Measurements from ENCODE around the gene EDC4. TPM values are rescaled to one million over a fixed set of nuclear protein-coding genes. Genes with fewer than 3 reads are reported as not detected.
"Not testable (repeated sequence)": the region's sequence is repeated elsewhere in the genome, so short reads cannot be mapped to it uniquely, and the experiment has no call there.

EDC4 gene
- total and polyA plus RNA-seq, 9 donors = 29.8 to 65.3 (median 48.7) TPM

DNA sequence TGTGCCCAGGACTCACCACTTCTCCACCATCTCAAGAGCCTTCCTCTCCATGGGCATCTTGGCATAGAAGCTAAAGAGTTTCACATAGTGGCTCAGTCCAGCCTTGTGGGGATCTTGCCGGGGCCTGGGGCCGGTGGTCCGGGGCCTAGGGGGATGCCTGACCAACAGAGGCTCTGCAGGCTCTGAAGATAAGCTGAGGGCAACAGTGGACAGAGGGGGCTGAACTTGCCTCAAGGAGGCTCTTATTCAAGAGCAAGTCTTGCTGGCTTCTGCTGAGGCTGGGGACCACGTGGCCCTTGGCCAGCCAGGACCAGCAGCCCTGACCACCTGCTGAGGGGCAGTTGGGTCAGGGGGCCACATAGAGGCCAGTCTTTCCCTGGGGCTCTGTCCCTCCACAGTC is 44.2 kb upstream of the EDC4 start:
- H3K36me3 ChIP-seq = no peaks in the 10 kb centered on the region
- H3K4me1 ChIP-seq (ENCODE audit: insufficient read depth) = peaks cover 4% of the 10 kb centered on the region
- intact Hi-C loops (cut with DNase I) = loop anchor here in 1 of 4 donors (10.0 kb wide), 1 partner anchor 206 kb away; no protein-coding TSS in a partner anchor
- TF ChIP-seq EP300 (IDR thresholded peaks at IDR 0.05) (no peak), POLR2A (IDR thresholded peaks at IDR 0.05) (no peak)
- TF ChIP-seq, protein P1, sequence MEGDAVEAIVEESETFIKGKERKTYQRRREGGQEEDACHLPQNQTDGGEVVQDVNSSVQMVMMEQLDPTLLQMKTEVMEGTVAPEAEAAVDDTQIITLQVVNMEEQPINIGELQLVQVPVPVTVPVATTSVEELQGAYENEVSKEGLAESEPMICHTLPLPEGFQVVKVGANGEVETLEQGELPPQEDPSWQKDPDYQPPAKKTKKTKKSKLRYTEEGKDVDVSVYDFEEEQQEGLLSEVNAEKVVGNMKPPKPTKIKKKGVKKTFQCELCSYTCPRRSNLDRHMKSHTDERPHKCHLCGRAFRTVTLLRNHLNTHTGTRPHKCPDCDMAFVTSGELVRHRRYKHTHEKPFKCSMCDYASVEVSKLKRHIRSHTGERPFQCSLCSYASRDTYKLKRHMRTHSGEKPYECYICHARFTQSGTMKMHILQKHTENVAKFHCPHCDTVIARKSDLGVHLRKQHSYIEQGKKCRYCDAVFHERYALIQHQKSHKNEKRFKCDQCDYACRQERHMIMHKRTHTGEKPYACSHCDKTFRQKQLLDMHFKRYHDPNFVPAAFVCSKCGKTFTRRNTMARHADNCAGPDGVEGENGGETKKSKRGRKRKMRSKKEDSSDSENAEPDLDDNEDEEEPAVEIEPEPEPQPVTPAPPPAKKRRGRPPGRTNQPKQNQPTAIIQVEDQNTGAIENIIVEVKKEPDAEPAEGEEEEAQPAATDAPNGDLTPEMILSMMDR (IDR thresholded peaks at IDR 0.05) = no peak
- DNase-seq = no peak
- H3K27ac ChIP-seq = no peak overlapping the region
- no peaks in the 10 kb centered on the region for H3K27me3 ChIP-seq
- H3K4me3 ChIP-seq = no peak overlapping the region
- 88 to 93% (median 89%) methylated on average over 4 of the region's 4 CpGs for WGBS, 3 donors
- no peaks in the 10 kb centered on the region for H3K9me3 ChIP-seq

DNA sequence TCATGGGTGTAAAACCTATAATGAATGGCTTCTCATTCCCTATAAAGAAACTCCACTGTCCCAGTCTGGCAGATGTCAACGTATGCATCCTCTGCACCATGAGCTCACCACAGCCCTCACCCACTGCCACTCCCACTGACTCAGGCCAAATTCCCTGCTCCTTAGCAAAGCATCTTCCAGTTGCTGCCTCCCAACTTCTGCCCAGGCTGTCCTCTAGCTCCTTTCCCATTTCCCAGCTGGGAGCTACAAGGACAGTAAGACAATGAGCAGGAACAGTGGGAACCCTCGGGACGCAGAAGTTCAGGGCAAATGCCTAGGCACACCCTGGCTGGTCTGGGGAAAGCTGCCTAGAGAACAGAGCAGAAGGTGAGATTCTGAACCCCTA is 39.8 kb upstream of the EDC4 start:
- intact Hi-C loops (cut with DNase I) = no loop called here
- WGBS, 3 donors = 0 to 2% (median 2%) methylated on average over 3 of the region's 3 CpGs

DNA sequence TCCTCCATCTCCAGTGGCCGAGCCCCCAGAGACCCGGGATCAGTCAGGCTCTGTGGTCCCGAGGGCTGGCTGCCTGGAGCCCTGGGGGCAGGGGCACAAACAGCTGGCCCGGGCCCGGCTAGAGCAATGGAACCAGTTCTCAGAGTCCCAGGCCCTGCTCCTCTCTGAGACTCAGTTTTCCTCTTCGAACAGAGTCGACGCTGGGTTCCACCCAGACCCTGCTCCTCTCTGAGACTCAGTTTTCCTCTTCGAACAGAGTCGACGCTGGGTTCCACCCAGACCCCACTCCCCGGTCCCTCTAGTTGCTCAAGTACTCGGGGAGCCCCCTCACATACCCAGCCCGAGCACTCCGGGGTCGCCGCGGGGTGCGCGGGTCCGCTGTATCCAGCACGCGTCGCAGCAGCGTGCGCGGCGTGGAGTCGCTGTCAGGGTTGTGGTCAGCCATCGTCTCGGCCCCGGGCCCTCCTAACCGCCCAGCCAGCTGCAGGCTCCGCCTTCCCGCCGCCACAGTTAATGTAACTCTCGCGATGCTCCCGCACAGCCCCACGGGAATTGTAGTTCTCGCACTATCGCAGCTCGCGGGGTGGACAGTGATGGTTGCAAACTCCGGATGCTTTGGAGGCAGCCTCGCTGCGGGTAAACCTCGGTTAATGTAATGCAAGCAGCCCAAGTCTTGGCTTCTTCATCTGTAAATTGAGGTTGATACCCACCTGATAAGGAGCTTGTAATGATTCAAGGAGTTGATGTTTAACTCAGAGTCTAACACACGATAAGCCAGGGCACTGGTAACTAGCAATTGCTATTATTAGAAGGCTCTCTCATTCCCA is 39.2 kb upstream of the EDC4 start:
- peak; percentile 59 for TF ChIP-seq POLR2A (IDR thresholded peaks at IDR 0.05)
- TF ChIP-seq, protein P1 (IDR thresholded peaks at IDR 0.05) = no peak
- intact Hi-C loops (cut with DNase I) = no loop called here
- 0 to 1% (median 0%) methylated on average over 47 to 49 of the region's 49 CpGs for WGBS, 3 donors

More for the DNA sequence above, 39.8 kb upstream of the EDC4 start:
- Histone ChIP-seq H3K4me3 (peak overlapping the region; percentile 52), H3K27ac (peak overlapping the region in 1 of 2 donors; percentile 59), H3K36me3 (no peaks in the 10 kb centered on the region), H3K9me3 (no peaks in the 10 kb centered on the region), H3K27me3 (no peaks in the 10 kb centered on the region), H3K4me1 (ENCODE audit: insufficient read depth) (peaks cover 4% of the 10 kb centered on the region)
- DNase-seq = no peak
- TF ChIP-seq POLR2A (IDR thresholded peaks at IDR 0.05) (no peak), EP300 (IDR thresholded peaks at IDR 0.05) (no peak)
- TF ChIP-seq, protein P1 (IDR thresholded peaks at IDR 0.05) = no peak

DNA sequence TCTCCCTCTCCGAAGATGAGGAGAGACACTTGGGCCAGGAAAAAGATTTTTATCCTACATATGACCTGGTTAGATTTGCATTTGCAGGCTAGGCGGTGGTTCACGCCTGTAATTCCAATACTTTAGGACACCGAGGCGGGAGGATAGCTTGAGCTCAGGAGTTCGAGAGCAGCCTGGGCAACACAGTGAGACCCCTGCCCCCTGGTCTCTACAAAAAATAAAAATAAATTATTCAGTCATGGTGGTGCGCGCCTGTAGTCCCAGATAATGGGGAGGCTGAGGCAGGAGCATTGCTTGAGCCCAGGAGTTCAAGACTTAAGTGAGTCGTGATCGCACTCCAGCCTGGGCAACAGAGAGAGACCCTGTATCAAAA is 38.6 kb upstream of the EDC4 start:
- WGBS, 3 donors = 75 to 80% (median 80%) methylated on average over 10 of the region's 10 CpGs
- Histone ChIP-seq H3K36me3 (no peaks in the 10 kb centered on the region), H3K9me3 (no peaks in the 10 kb centered on the region), H3K4me3 (peak overlapping the region; percentile 52), H3K27ac (peak overlapping the region in 1 of 2 donors; percentile 59), H3K4me1 (ENCODE audit: insufficient read depth) (peaks cover 4% of the 10 kb centered on the region), H3K27me3 (no peaks in the 10 kb centered on the region)
- TF ChIP-seq POLR2A (IDR thresholded peaks at IDR 0.05) (no peak), EP300 (IDR thresholded peaks at IDR 0.05) (no peak)
- TF ChIP-seq, protein P1 (IDR thresholded peaks at IDR 0.05) = no peak
- no peak for DNase-seq
- intact Hi-C loops (cut with DNase I) = no loop called here

More for the DNA sequence above, 39.2 kb upstream of the EDC4 start:
- no peaks in the 10 kb centered on the region for H3K27me3 ChIP-seq
- H3K36me3 ChIP-seq = no peaks in the 10 kb centered on the region
- no peaks in the 10 kb centered on the region for H3K9me3 ChIP-seq
- peak overlapping the region; percentile 52 for H3K4me3 ChIP-seq
- H3K4me1 ChIP-seq (ENCODE audit: insufficient read depth) = peaks cover 4% of the 10 kb centered on the region
- H3K27ac ChIP-seq = peak overlapping the region in 1 of 2 donors; percentile 59
- peak; percentile 90 to 96 (median 95) for DNase-seq

DNA sequence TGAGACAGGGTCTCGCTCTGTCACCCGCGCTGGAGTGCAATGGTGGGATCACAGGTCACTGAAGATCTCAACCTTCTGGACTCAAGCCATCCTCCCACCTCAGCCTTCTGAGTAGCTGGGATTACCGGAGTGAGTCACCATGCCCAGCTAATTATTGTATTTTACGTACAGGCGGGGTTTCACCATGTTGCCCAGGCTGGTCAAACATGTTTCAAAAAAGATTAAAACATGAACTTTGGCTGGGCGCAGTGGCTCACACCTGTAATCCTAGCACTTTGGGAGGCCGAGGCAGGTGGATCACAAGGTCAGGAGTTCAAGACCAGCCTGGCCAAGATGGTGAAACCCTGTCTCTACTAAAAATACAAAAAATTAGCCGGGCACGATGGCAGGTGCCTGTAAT is 35.7 kb upstream of the EDC4 start:
- H3K4me1 ChIP-seq (ENCODE audit: insufficient read depth); intact Hi-C loops (cut with DNase I); H3K27me3 ChIP-seq; H3K36me3 ChIP-seq; DNase-seq; H3K27ac ChIP-seq; H3K9me3 ChIP-seq; H3K4me3 ChIP-seq: not testable (repeated sequence)
- WGBS, 3 donors = 89 to 97% (median 90%) methylated on average over 10 of the region's 10 CpGs

Data from ovary (tissue), 9 donors.